Retinal pigment epithelial cell (primary cell): ENCODE data around the gene SIRPB1.

Source experiments
- DNase-seq: peaks from one replicate; pipeline ENCODE4 v3.0.0-alpha.2; 2010; ENCODE audit warnings: low read depth
- H3K4me3 ChIP-seq: 2 replicates; pipeline ENCODE4 v1.5.1; 2011; ENCODE audit warnings: mild to moderate bottlenecking, low read length, control low read depth, moderate library complexity
- TF ChIP-seq, protein P1 (sequence below): conservative IDR thresholded peaks from 2 replicates; pipeline ENCODE4 v1.5.1; 2011; ENCODE audit warnings: low read depth, low read length, control low read depth, inconsistent platforms

SIRPB1 gene

DNA sequence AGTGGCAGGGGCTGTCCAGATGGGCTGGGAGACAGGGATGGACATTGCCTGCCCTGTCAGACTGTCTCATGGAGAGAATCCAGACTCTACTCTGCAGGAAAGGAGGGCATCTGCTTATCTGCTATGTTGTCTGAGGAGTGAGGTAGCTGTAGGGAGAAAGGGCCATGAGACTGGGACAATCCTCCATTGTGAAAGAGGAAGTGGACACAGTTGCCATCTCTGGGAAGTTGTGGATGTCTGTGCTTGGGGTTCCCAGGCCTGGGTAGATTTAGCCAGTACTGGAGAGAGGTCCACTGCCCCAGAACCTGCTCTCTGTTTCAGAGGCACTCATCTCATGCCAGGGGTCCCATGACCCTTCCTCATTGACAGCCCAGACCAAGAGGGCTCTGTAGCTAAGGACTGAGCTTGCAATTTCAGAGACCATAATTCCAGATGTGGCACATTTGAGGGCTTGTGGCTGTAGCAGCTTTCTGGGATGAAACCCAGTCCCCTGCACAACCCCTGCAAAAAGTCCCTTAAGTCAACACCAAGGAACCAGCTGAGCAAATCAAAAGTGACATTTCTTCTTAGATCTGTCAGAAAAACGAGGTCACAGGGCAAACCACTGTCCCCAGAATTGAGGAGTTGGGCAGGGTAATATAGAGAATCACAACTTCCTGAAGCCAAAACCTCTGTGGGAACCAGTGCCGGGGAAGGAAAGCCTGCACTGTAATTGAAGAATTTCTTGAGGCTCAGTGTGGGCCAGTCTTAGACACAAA lies 41.9 kb upstream of the SIRPB1 start:
- H3K4me3 ChIP-seq = no peak overlapping the region
- no peak for DNase-seq
- TF ChIP-seq, protein P1, sequence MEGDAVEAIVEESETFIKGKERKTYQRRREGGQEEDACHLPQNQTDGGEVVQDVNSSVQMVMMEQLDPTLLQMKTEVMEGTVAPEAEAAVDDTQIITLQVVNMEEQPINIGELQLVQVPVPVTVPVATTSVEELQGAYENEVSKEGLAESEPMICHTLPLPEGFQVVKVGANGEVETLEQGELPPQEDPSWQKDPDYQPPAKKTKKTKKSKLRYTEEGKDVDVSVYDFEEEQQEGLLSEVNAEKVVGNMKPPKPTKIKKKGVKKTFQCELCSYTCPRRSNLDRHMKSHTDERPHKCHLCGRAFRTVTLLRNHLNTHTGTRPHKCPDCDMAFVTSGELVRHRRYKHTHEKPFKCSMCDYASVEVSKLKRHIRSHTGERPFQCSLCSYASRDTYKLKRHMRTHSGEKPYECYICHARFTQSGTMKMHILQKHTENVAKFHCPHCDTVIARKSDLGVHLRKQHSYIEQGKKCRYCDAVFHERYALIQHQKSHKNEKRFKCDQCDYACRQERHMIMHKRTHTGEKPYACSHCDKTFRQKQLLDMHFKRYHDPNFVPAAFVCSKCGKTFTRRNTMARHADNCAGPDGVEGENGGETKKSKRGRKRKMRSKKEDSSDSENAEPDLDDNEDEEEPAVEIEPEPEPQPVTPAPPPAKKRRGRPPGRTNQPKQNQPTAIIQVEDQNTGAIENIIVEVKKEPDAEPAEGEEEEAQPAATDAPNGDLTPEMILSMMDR = no peak

DNA sequence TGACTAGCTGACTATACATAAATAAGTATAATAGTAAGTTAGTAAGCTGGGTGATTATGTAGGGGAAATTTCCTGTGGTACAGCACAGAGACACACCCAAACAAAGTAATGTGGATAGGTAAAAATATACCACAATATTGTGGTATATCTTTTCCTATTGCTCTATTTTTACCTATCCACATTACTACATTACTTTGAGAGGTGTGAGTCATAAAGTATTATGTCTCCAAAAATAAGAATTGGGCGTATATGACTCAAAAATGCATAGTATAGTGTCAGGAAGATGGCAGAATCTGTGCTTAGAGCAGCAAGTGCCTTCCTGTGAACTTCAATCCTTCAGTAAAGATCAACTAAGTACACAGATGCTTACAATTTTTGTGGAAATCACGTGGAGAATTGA lies 40.4 kb upstream of the SIRPB1 start:
- no peak overlapping the region for H3K4me3 ChIP-seq

DNA sequence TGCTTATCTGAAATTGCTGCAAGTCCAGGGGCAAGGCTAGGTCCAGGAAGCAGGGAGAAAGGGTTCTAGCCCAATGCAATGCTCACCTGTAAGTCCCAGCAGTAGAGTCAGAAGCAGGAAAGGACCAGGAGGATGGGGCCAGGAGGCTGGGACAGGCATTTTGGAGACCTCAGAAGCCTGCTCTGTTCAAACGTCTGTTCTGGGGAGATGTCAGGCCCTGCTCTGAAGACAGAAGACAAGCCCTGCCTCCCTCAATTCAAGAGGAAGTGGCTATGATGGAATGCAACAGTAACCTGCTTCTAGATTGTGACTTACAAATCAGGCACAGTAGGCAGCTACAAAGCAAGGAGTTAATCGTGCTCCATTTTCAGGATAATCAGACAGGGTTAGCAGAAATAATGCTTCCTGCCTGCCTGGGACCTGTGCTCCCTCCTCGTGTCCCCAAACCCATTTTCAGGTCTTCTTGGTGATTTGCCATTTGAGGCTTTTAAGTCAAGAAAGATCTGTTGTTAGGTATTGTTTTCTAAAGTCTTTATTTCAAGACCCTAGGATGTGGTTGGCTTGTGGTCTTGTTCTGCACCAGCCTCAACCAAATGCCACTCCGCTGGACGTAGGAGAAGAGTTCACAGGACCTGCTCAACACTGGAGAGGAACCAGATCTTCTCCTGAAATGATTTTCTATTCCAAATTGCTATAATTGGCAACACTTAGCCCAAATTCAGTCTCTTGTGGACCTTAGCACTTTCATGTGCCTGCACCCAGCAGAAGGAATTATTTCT lies 37.9 kb upstream of the SIRPB1 start, which contains the start of gene SIRPG:
Gene SIRPG (minus strand): TSS at position 224 of the 779 bp plus-strand sequence. CDS start 65 bp downstream, at position 159.
- TF ChIP-seq, protein P1 = no peak
- no peak for DNase-seq
- no peak within 1 kb of the TSS for H3K4me3 ChIP-seq

More for the DNA sequence above, 40.4 kb upstream of the SIRPB1 start:
- TF ChIP-seq, protein P1 = no peak
- DNase-seq = no peak

DNA sequence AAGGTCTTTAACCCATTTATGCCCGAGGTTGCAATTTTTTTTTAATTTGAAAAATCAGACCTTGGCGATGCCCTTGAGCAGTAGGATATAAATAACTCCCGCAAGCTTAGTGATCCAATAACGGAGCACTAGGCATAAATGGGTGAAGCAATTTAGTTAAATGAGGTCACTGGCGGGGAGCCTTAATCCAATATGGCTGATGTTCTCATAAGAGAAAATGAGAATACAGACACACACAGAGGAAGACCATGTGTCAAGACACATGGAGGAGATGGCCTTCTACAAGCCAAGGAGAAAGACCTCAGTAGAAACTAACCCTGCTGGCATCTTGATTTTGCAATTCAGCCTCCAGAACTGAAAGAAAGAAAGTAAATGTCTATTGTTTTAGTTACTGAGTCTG lies 37.0 kb upstream of the SIRPB1 start:
- no peak for DNase-seq
- TF ChIP-seq, protein P1 = no peak

DNA sequence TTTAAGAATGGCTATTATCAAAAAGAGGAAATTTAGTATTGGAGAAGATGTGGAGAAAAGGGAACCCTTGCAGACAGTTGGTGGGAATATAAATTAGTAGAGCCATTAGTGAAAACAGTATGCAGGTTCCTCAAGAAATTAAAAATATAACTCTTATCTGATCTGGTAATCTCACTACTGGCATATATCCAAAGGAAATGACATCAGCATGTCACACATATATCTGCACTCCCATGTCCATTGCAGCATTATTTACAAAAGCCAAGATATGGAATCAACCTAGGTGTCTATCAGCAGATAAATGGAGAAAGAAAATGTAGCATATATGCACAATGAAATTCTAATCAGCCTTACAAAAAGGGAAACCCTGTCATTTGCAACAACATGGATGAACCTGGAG lies 35.2 kb upstream of the SIRPB1 start:
- H3K4me3 ChIP-seq = no peak overlapping the region
- no peak for DNase-seq
- TF ChIP-seq, protein P1 = no peak

More for the DNA sequence above, 37.0 kb upstream of the SIRPB1 start:
- H3K4me3 ChIP-seq = no peak overlapping the region

DNA sequence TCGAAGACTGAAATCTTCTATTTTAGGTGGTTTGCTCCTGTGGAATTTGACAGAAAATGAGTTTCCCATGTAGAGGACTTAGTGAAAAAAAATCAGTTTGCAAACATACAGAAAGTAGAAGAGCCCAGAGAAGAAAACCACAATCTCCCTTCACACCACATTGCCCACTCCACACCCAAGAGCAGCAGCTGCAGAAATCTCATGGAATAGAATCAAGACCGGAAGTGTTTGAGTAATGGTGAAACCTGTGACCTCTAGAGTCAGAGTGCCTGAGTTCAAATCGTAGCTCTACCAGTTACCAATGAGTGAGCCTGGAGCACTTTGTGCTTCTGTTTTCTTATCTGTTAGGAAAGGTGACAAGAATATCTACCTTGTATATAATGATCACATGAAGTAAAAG lies 33.2 kb upstream of the SIRPB1 start:
- H3K4me3 ChIP-seq = no peak overlapping the region
- no peak for DNase-seq
- TF ChIP-seq, protein P1 = no peak

DNA sequence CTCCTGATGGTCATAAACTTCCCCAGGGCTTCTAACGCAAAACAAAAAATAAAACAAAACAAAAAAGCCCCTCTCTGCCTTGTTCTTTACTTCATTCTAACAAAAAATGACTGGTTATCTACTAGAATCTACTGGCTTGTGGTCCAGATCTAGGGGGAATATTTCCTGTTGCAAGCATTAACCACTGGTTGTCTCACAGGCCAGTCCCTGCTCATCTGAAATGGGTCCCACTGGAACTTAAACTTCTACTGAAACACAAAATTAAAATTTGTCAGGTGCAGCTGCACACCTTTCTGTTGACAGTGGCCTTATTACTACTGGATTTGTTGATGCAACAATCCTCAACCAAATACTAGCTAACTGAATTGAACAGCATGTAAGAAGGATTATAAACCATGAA lies 32.3 kb upstream of the SIRPB1 start:
- H3K4me3 ChIP-seq = no peak overlapping the region
- TF ChIP-seq, protein P1 = no peak
- no peak for DNase-seq
